Uterus (tissue), 2 donors: ENCODE results near the gene LYPD6.

ENCODE experiments used
- CTCF ChIP-seq, 4 experiments: fragments of 200-600 bp in 2 of 4; fragments of 450-650 bp in 2 of 4; sonication (generic) in 2 of 4; IDR thresholded peaks; one replicate each; pipeline ENCODE4 v1.5.1; 2016 to 2019; ENCODE audit warnings: antibody characterized with exemption in 4 of 4, mild to moderate bottlenecking in 2 of 4, moderate library complexity in 1 of 4
- POLR2A ChIP-seq, 2 donors: fragments of 450-650 bp; IDR thresholded peaks; one replicate each; pipeline ENCODE4 v1.6.1; 2016; ENCODE audit warnings: antibody characterized with exemption in 2 of 2, mild to moderate bottlenecking in 1 of 2, moderate library complexity in 1 of 2

- TF ChIP-seq CTCF (IDR thresholded peaks at IDR 0.05) (no peak), POLR2A (IDR thresholded peaks at IDR 0.05) (no peak)
These were observed 15.7 kb upstream of the LYPD6 start for GRCh38 chr2:149314687-149315086.
